ENCODE measurements around the gene UPF1.

Gene UPF1

GRCh38 chr19:18850471-18851375 is 19.0 kb downstream of the UPF1 start:
- ATAC-seq = no peak

GRCh38 chr19:18851673-18852325 is 20.0 kb downstream of the UPF1 start:
- no peak for ATAC-seq
- TF ChIP-seq ZNF70 (CRISPR knock-in tag; IDR thresholded peaks at IDR 0.05) (no peak), CSRNP3 (CRISPR knock-in tag; IDR thresholded peaks at IDR 0.05) (no peak), TOX (CRISPR knock-in tag; IDR thresholded peaks at IDR 0.05; ENCODE audit: borderline replicate concordance) (no peak), ZC3H10 (CRISPR knock-in tag; IDR thresholded peaks at IDR 0.05) (no peak), ISL1 (CRISPR knock-in tag; IDR thresholded peaks at IDR 0.05) (no peak), ZNF565 (CRISPR knock-in tag; conservative IDR thresholded peaks at IDR 0.05; ENCODE audit: low read depth) (no peak), SNAI2 (CRISPR knock-in tag; IDR thresholded peaks at IDR 0.05) (no peak), PPARA (CRISPR knock-in tag; IDR thresholded peaks at IDR 0.05; ENCODE audit: borderline replicate concordance) (no peak), PATZ1 (CRISPR knock-in tag; IDR thresholded peaks at IDR 0.05; ENCODE audit: borderline replicate concordance) (no peak), BACH2 (CRISPR knock-in tag; IDR thresholded peaks at IDR 0.05; ENCODE audit: borderline replicate concordance) (no peak), TSHZ2 (CRISPR knock-in tag; IDR thresholded peaks at IDR 0.05) (no peak), TCF4 (CRISPR knock-in tag; IDR thresholded peaks at IDR 0.05; ENCODE audit: borderline replicate concordance) (no peak), ZFP30 (CRISPR knock-in tag; IDR thresholded peaks at IDR 0.05) (no peak), ARNTL (CRISPR knock-in tag; IDR thresholded peaks at IDR 0.05; ENCODE audit: borderline replicate concordance, low read depth) (no peak), GLIS3 (CRISPR knock-in tag; IDR thresholded peaks at IDR 0.05) (no peak), RARB (CRISPR knock-in tag; IDR thresholded peaks at IDR 0.05) (no peak), CREB5 (CRISPR knock-in tag; IDR thresholded peaks at IDR 0.05; ENCODE audit: low read depth) (no peak), OSR1 (CRISPR knock-in tag; IDR thresholded peaks at IDR 0.05) (no peak)

More at GRCh38 chr19:18850471-18851375, 19.0 kb downstream of the UPF1 start:
- no peak for TF ChIP-seq GLIS3 (CRISPR knock-in tag; IDR thresholded peaks at IDR 0.05)
- no peak for TF ChIP-seq CSDC2 (CRISPR knock-in tag; IDR thresholded peaks at IDR 0.05)
- no peak for TF ChIP-seq CSRNP3 (CRISPR knock-in tag; IDR thresholded peaks at IDR 0.05)
- TF ChIP-seq TCF4 (CRISPR knock-in tag; IDR thresholded peaks at IDR 0.05; ENCODE audit: borderline replicate concordance) = no peak
- no peak for TF ChIP-seq ESRRG (CRISPR knock-in tag; IDR thresholded peaks at IDR 0.05)
- no peak for TF ChIP-seq ZNF70 (CRISPR knock-in tag; IDR thresholded peaks at IDR 0.05)
- TF ChIP-seq BACH2 (CRISPR knock-in tag; IDR thresholded peaks at IDR 0.05; ENCODE audit: borderline replicate concordance) = no peak
- TF ChIP-seq OSR1 (CRISPR knock-in tag; IDR thresholded peaks at IDR 0.05) = no peak
- no peak for TF ChIP-seq ZC3H10 (CRISPR knock-in tag; IDR thresholded peaks at IDR 0.05)
- TF ChIP-seq CREB5 (CRISPR knock-in tag; IDR thresholded peaks at IDR 0.05; ENCODE audit: low read depth) = no peak

Data from SK-N-SH treated with all-trans-retinoic acid at 6 μM for 48 hours (cell line).